ENCODE measurements around the gene SCD5.

SCD5 gene

DNA sequence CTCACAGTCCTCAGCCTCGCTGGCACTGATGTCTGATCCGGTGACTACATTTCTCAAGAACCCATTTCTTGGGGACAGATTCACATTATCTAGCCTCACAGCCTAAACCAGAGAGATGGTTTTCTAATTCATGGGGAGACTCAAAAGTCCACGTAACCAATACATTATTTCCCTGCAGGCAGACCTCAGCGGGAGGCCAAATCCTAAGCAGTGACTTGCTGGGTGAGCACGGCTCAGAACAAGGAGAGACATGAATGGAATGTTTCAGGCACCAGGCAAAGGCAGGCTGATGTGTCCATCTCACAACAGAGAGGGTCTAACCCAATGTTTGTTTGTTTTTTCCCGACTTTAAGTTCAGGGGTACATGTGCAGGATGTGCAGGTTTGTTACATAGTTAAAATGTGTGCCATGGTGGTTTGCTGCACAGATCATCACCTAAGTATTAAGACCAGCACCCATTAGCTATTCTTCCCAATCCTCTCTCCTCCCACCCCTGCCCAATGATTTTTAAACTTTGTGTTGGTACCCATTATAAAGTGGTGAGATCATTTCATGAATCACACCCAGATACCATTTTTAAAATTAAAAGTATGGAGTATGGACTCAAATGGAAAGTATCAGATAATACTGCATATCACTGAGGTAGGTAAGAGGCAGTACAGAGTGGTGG lies 53.3 kb downstream of the SCD5 start:
- DNase-seq (ENCODE audit: low read depth, low spot score) = no peak
- H3K4me3 ChIP-seq (ENCODE audit: low read length) = no peak overlapping the region

- no peak overlapping the region for H3K4me3 ChIP-seq (ENCODE audit: low read length)
- DNase-seq (ENCODE audit: low read depth, low spot score) = no peak
These were observed 54.2 kb downstream of the SCD5 start for GRCh38 chr4:82744284-82744968.

DNA sequence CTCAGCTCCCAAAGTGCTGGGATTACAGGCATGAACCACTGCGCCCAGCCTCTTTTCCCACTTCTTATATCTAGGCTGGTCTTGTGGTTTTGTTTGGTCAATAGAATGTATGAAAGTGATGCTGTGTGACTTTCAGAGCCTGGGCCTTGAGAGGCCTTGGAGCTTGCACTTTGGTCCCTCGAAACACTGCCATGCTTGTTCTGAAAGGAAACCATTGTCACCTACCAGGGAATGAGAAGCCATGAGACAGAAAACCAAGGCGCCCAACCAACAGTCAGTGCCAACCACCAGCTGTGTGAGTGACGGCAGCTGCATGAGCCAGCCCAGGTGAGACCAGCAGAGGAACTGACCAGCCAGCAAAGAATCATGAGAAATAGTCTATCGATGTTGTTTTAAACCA lies 57.4 kb downstream of the SCD5 start:
- no peak for DNase-seq (ENCODE audit: low read depth, low spot score)

GRCh38 chr4:82739287-82740190 lies 59.1 kb downstream of the SCD5 start:
- H3K4me3 ChIP-seq (ENCODE audit: low read length) = no peak overlapping the region
- DNase-seq (ENCODE audit: low read depth, low spot score) = peak; percentile 41

More for the DNA sequence above, 57.4 kb downstream of the SCD5 start:
- no peak overlapping the region for H3K4me3 ChIP-seq (ENCODE audit: low read length)

DNA sequence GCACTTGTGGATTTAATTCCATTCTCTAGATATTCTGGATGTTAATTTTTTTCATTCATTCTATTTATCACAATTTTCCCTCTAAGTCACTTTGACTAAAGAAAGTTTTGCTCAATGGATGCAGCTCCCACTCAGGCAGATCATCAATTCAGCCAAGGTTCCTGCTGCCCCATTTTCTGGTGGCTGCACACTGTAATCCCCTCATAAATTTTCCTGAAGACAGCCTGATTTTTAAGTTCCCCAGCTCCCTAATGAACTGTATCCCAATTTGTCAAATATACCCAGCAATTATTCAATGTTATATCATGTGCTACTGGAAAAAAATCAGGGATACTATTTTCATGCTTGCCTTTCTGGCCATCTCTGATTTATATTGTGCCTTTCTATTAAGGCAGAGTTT lies 61.2 kb downstream of the SCD5 start:
- no peak overlapping the region for H3K4me3 ChIP-seq (ENCODE audit: low read length)
- DNase-seq (ENCODE audit: low read depth, low spot score) = no peak

DNA sequence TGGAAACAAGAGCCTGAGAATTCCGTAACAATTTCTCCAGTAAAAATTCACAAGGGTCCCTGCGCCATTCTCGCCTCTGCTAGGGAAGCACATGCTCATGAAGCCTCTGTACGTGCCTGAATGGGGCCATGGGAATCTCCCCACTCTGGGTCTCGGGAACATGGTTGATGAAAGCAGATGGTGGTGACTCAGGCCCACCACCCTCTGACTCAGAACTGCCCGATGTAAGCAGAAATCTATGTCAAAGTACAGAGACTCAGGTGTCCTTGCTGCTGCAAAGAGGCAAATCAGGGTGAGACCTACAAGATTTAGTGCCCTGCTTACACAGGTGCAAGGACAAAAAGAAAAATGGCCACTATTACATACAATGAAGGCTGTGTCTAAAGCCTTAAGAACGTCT lies 65.0 kb downstream of the SCD5 start:
- no peak for DNase-seq (ENCODE audit: low read depth, low spot score)
- H3K4me3 ChIP-seq (ENCODE audit: low read length) = no peak overlapping the region

GRCh38 chr4:82728301-82728700 lies 70.3 kb downstream of the SCD5 start:
- no peak overlapping the region for H3K4me3 ChIP-seq (ENCODE audit: low read length)
- no peak for DNase-seq (ENCODE audit: low read depth, low spot score)

DNA sequence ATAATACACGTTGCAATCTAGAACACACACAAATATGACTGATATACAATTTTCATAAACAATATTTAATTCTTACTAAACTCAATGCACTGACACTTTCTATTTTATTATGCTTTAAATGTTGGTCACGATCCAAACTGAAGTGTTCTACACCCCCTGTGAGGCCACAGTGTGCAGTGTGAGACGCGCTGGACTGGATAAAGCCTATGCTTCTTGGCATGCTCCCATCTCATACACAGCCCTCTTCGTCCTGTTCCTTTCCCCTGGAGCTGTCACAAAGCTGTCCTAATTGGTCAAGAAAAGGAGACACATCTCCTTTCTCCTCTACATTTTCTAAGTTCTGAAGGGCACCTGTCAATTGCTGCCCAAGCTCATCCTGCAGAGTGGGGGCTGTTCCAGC lies 72.0 kb downstream of the SCD5 start:
- DNase-seq (ENCODE audit: low read depth, low spot score) = no peak

GRCh38 chr4:82721819-82722423 lies 76.7 kb downstream of the SCD5 start:
- no peak overlapping the region for H3K4me3 ChIP-seq (ENCODE audit: low read length)
- peak; percentile 62 for DNase-seq (ENCODE audit: low read depth, low spot score)

More for the DNA sequence above, 72.0 kb downstream of the SCD5 start:
- no peak overlapping the region for H3K4me3 ChIP-seq (ENCODE audit: low read length)

- DNase-seq (ENCODE audit: low read depth, low spot score) = no peak
- H3K4me3 ChIP-seq (ENCODE audit: low read length) = no peak overlapping the region
These were observed 80.2 kb downstream of the SCD5 start for GRCh38 chr4:82718162-82718940.

DNA sequence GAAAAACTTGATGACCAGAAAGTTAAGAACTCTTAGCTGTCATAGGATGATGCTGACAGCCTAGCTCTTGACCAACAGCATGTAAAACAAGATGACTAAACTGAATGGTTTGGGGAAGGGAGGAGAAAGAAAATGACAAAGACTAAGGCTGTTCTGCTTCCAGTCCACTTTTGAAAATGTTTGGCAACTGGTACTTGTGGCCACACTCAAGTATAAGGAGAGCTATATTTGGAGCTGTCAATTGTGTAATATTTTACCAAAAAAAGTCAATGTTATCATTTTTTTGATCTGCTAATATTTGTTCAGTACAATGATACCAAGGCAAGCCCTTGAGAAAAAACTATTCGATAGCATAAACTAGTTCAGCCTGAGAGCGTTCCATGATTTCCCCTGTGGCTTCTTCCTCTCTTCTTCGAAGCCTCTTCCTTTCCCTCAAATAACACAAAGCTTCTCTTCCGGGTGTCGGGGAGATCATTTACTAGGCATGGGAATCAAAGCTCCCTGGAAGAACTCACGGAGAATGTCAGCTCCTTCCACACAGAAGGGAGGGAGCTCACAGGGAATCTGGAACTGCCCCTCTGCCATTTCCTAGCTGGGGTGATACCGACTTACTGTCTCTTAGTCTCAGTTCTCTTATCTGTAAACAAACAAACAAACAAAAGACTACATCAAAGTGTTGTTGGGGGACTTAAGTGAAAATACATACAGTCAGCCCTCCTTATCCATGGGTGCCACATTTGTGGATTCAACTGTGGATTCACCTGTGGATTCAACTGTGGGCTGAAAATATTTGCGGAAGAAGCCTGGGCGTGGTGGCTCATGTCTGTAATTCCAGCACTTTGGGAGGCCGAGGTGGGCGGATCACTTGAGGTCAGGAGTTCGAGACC lies 82.6 kb downstream of the SCD5 start:
- H3K4me3 ChIP-seq (ENCODE audit: low read length) = no peak overlapping the region

GRCh38 chr4:82713856-82714255 lies 84.7 kb downstream of the SCD5 start:
- DNase-seq (ENCODE audit: low read depth, low spot score) = no peak
- H3K4me3 ChIP-seq (ENCODE audit: low read length) = no peak overlapping the region

More for the DNA sequence above, 82.6 kb downstream of the SCD5 start:
- DNase-seq (ENCODE audit: low read depth, low spot score) = no peak

- H3K4me3 ChIP-seq (ENCODE audit: low read length) = no peak overlapping the region
- no peak for DNase-seq (ENCODE audit: low read depth, low spot score)
These were observed 86.0 kb downstream of the SCD5 start for GRCh38 chr4:82712561-82712960.

GRCh38 chr4:82711158-82711785 lies 87.3 kb downstream of the SCD5 start:
- no peak overlapping the region for H3K4me3 ChIP-seq (ENCODE audit: low read length)
- no peak for DNase-seq (ENCODE audit: low read depth, low spot score)

- no peak for DNase-seq (ENCODE audit: low read depth, low spot score)
These were observed 88.2 kb downstream of the SCD5 start for GRCh38 chr4:82710197-82710929.

DNA sequence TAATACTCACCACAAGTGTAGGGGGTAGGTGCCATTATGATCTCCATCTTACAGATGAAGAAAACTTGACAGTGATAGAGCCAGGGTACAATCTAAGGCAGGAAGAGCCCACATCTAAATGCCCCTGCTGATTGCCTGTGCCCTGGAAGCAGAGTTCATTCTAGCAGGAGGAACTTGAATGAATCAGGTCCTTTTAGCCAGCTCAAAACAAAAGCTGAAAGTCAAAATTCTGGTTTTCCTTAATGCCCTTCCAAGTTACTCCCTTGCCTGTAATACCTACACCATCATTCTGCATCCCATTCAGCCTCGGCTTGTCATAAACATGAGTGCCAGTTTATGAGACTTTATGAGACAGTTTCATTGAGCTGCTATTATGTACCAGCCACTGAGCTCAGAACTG lies 89.6 kb downstream of the SCD5 start:
- no peak for DNase-seq (ENCODE audit: low read depth, low spot score)

More at GRCh38 chr4:82710197-82710929, 88.2 kb downstream of the SCD5 start:
- no peak overlapping the region for H3K4me3 ChIP-seq (ENCODE audit: low read length)

More for the DNA sequence above, 89.6 kb downstream of the SCD5 start:
- H3K4me3 ChIP-seq (ENCODE audit: low read length) = no peak overlapping the region

Measured in Jurkat, Clone E6-1 (cell line).